H9 (cell line): ENCODE measurements around the gene PTPRN2. TPM values are rescaled to one million over a fixed set of nuclear protein-coding genes. Genes with fewer than 3 reads are reported as not detected.

Experiments
- DNase-seq: peaks from one replicate; pipeline ENCODE4 v3.0.0-alpha.2; 2017
- H2AFZ ChIP-seq: one replicate; pipeline ENCODE4 v1.6.1; 2013; ENCODE audit warnings: mild to moderate bottlenecking, low read length, control low read depth, moderate library complexity
- H2AK5ac ChIP-seq: 2 replicates; pipeline ENCODE4 v1.6.1; 2013; ENCODE audit warnings: low read length, control low read depth, mixed read lengths; ENCODE audit not compliant: insufficient read length
- H2BK120ac ChIP-seq: one replicate; pipeline ENCODE4 v1.6.1; 2013; ENCODE audit warnings: low read depth, mild to moderate bottlenecking, low read length, control low read depth, inconsistent platforms; ENCODE audit not compliant: poor library complexity, severe bottlenecking
- H2BK12ac ChIP-seq: 2 replicates; pipeline ENCODE4 v1.6.1; 2013; ENCODE audit warnings: low read length, control low read depth, mixed read lengths, low read depth; ENCODE audit not compliant: insufficient read length
- H2BK15ac ChIP-seq: 2 replicates; pipeline ENCODE4 v1.6.1; 2013; ENCODE audit warnings: low read depth, low read length, control low read depth
- H2BK20ac ChIP-seq: one replicate; pipeline ENCODE4 v1.6.1; 2013; ENCODE audit warnings: low read depth, mild to moderate bottlenecking, low read length, control low read depth, inconsistent platforms; ENCODE audit not compliant: poor library complexity, severe bottlenecking
- H2BK5ac ChIP-seq: 2 replicates; pipeline ENCODE4 v1.6.1; 2013; ENCODE audit warnings: low read length, control low read depth, mixed read lengths; ENCODE audit not compliant: insufficient read length
- H3K14ac ChIP-seq: 2 replicates; pipeline ENCODE4 v1.6.1; 2013; ENCODE audit warnings: low read length, control low read depth; ENCODE audit not compliant: insufficient read depth
- H3K18ac ChIP-seq: 2 replicates; pipeline ENCODE4 v1.6.1; 2013; ENCODE audit warnings: low read depth, mild to moderate bottlenecking, mixed read lengths, low read length, control low read depth; ENCODE audit not compliant: insufficient read length
- H3K23ac ChIP-seq: 2 replicates; pipeline ENCODE4 v1.6.1; 2013; ENCODE audit warnings: low read length, control low read depth, mixed read lengths, low read depth; ENCODE audit not compliant: insufficient read length
- H3K23me2 ChIP-seq: 2 replicates; pipeline ENCODE4 v1.6.1; 2013; ENCODE audit warnings: low read depth, mild to moderate bottlenecking, mixed read lengths, low read length, control low read depth; ENCODE audit not compliant: insufficient read length, poor library complexity, severe bottlenecking
- H3K27ac ChIP-seq: 2 replicates; pipeline ENCODE4 v1.5.1; 2013; ENCODE audit warnings: low read length, control low read depth, mixed read lengths, low read depth; ENCODE audit not compliant: insufficient read length
- H3K27me3 ChIP-seq: 2 replicates; pipeline ENCODE4 v1.6.1; 2013; ENCODE audit warnings: low read length, control low read depth, inconsistent platforms; ENCODE audit not compliant: insufficient read depth
- H3K4ac ChIP-seq: 2 replicates; pipeline ENCODE4 v1.6.1; 2013; ENCODE audit warnings: low read depth, mild to moderate bottlenecking, control low read depth, inconsistent platforms, low read length, moderate library complexity
- H3K4me1 ChIP-seq: 2 replicates; pipeline ENCODE4 v1.6.1; 2013; ENCODE audit warnings: low read length, control low read depth, inconsistent platforms; ENCODE audit not compliant: insufficient read depth
- H3K4me2 ChIP-seq: 2 replicates; pipeline ENCODE4 v1.6.1; 2013; ENCODE audit warnings: low read length, control low read depth, mixed read lengths; ENCODE audit not compliant: insufficient read length, insufficient read depth
- H3K56ac ChIP-seq: 2 replicates; pipeline ENCODE4 v1.6.1; 2013; ENCODE audit warnings: low read depth, mild to moderate bottlenecking, mixed read lengths, low read length, control low read depth; ENCODE audit not compliant: insufficient read length
- H3K79me1 ChIP-seq: 2 replicates; pipeline ENCODE4 v1.6.1; 2013; ENCODE audit warnings: low read depth, mild to moderate bottlenecking, moderate library complexity, low read length, control low read depth, inconsistent platforms; ENCODE audit not compliant: insufficient read depth, poor library complexity, severe bottlenecking
- H3K79me2 ChIP-seq: 2 replicates; pipeline ENCODE4 v1.6.1; 2013; ENCODE audit warnings: low read length, control low read depth, inconsistent platforms; ENCODE audit not compliant: insufficient read depth
- H3K9ac ChIP-seq: 2 replicates; pipeline ENCODE4 v1.6.1; 2013; ENCODE audit warnings: low read length, control low read depth, mixed read lengths; ENCODE audit not compliant: insufficient read length; ENCODE audit errors: extremely low read depth
- H3K9me3 ChIP-seq: one replicate; pipeline ENCODE4 v1.6.1; 2013; ENCODE audit warnings: low read depth, low read length, inconsistent platforms; ENCODE audit not compliant: control insufficient read depth
- H3T11ph ChIP-seq: one replicate; pipeline ENCODE4 v1.6.1; 2013; ENCODE audit warnings: mild to moderate bottlenecking, low read length, control low read depth, inconsistent platforms
- H4K20me1 ChIP-seq: one replicate; pipeline ENCODE4 v1.6.1; 2013; ENCODE audit not compliant: control insufficient read depth, insufficient read length, insufficient read depth
- H4K5ac ChIP-seq: 2 replicates; pipeline ENCODE4 v1.6.1; 2013; ENCODE audit warnings: low read depth, mild to moderate bottlenecking, mixed read lengths, low read length, control low read depth; ENCODE audit not compliant: insufficient read length
- H4K8ac ChIP-seq: replicated peaks from 2 replicates; pipeline ENCODE4 v1.6.1; 2013; ENCODE audit warnings: low read length, control low read depth, mixed read lengths, low read depth; ENCODE audit not compliant: insufficient read length
- H4K91ac ChIP-seq: 2 replicates; pipeline ENCODE4 v1.6.1; 2013; ENCODE audit warnings: low read depth, mild to moderate bottlenecking, moderate library complexity, mixed read lengths, low read length, control low read depth; ENCODE audit not compliant: insufficient read length
- H3K27ac Mint-ChIP-seq, 3 experiments: 2 replicates in 2 of 3; 3 replicates in 1 of 3; pipeline ENCODE4 v1.8.0; 2020 to 2021; ENCODE audit warnings: mixed read lengths in 3 of 3, mild to moderate bottlenecking in 1 of 3, moderate library complexity in 1 of 3
- H3K27me3 Mint-ChIP-seq: 2 replicates; pipeline ENCODE4 v1.8.0; 2021; ENCODE audit warnings: low read depth, mild to moderate bottlenecking, moderate library complexity, mixed read lengths
- H3K36me3 Mint-ChIP-seq, 3 experiments: 2 replicates in 2 of 3; 3 replicates in 1 of 3; pipeline ENCODE4 v1.8.0; 2020 to 2021; ENCODE audit warnings: low read depth in 3 of 3, mixed read lengths in 3 of 3; ENCODE audit not compliant: insufficient read depth in 1 of 3
- H3K4me1 Mint-ChIP-seq, 2 experiments: 2 replicates each; pipeline ENCODE4 v1.8.0; 2020; ENCODE audit warnings: mixed read lengths in 2 of 2
- H3K4me3 Mint-ChIP-seq, 2 experiments: 2 replicates in 1 of 2; 3 replicates in 1 of 2; pipeline ENCODE4 v1.8.0; 2020 to 2021; ENCODE audit warnings: mild to moderate bottlenecking in 2 of 2, mixed read lengths in 2 of 2, moderate library complexity in 1 of 2
- H3K9me3 Mint-ChIP-seq, 2 experiments: 2 replicates in 1 of 2; 3 replicates in 1 of 2; pipeline ENCODE4 v1.8.0; 2020; ENCODE audit warnings: mild to moderate bottlenecking in 2 of 2, mixed read lengths in 2 of 2, moderate library complexity in 1 of 2
- CTCF ChIP-seq: fragments of 200-600 bp; sonication (generic); conservative IDR thresholded peaks from 3 replicates; pipeline ENCODE4 v1.8.0; 2021; ENCODE audit warnings: antibody characterized with exemption, mild to moderate bottlenecking
- WGBS: extraction: QIAGEN DNeasy Blood & Tissue Kit; methylation state at CpG from one replicate; pipeline ENCODE4 v1.1.7; 2013; ENCODE audit warnings: missing lambda C conversion rate, low lambda C conversion rate, mixed read lengths; ENCODE audit not compliant: insufficient read length; ENCODE audit errors: extremely low coverage; 5-methylcytosine and 5-hydroxymethylcytosine counted together
- total RNA-seq: library from RNA; stranded (reverse); gene quantifications from 2 replicates; pipeline ENCODE4 v1.2.1, GENCODE V29; 2021

The PTPRN2 gene
- total RNA-seq, 1 experiment from 2014 or later = 5.2 TPM

GRCh38 chr7:158072991-158073730 lies 514.5 kb downstream of the PTPRN2 start:
- Histone ChIP-seq H3K27me3 (no peaks in the 10 kb centered on the region), H4K8ac (no peak overlapping the region), H4K5ac (no peak overlapping the region), H2BK12ac (no peak overlapping the region), H3K79me1 (no peaks in the 10 kb centered on the region), H2AFZ (no peak overlapping the region), H2AK5ac (no peak overlapping the region), H3K14ac (no peak overlapping the region), H3K18ac (no peak overlapping the region), H3K9ac (no peak overlapping the region), H2BK15ac (no peak overlapping the region), H4K91ac (no peak overlapping the region), H3K56ac (no peak overlapping the region), H3K27ac (no peak overlapping the region), H2BK5ac (no peak overlapping the region), H3K23me2 (no peaks in the 10 kb centered on the region), H3K4me1 (no peaks in the 10 kb centered on the region), H3K4me2 (no peak overlapping the region), H3K23ac (no peak overlapping the region), H2BK20ac (no peak overlapping the region), H3T11ph (no peak overlapping the region), H4K20me1 (no peaks in the 10 kb centered on the region), H3K79me2 (no peaks in the 10 kb centered on the region), H3K4ac (no peak overlapping the region), H2BK120ac (no peak overlapping the region), H3K9me3 (no peaks in the 10 kb centered on the region)
- no peak for TF ChIP-seq CTCF
- Mint-ChIP-seq H3K4me1 (no peaks in the 10 kb centered on the region), H3K27ac (no peak overlapping the region), H3K9me3 (peaks cover 21 to 27% of the 10 kb centered on the region in 2 experiments), H3K4me3 (no peak overlapping the region), H3K36me3 (peaks cover 16 to 23% (median 16%) of the 10 kb centered on the region in 3 experiments), H3K27me3 (peaks cover 6% of the 10 kb centered on the region; the same call in 1 of the 2 replicates)
- no peak for DNase-seq
- no CpG with 5 or more reads among the region's 18 CpGs for WGBS
